SKM-1 (cell line): ENCODE data around the gene CSMD2.

Experiments
- DNase-seq: peaks from one replicate; lab custom pipeline; 2025; ENCODE audit not compliant: unreplicated experiment; lab: John Stamatoyannopoulos, UW

CSMD2 gene

GRCh38 chr1:33697816-33698215 lies 467.2 kb downstream of the CSMD2 start:
- no peak for DNase-seq

DNA sequence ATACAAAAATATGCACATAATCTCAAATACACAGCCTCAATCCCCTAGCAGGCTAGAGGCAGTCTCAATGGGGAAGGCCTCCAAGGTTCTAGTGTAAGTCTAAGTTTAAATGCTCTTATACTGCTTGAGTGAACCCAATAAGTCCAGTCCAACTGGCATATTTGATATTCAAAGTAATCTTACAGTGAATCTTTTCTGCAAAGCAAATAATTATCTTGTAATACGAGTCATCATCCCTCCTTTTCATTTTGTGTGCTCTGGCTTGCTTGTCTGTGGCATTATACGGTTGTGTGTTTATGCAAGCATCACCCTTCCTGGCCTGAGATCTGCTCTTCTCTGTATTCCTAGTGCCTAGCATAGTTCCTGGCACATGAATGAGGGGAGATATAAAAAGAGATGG lies 468.1 kb downstream of the CSMD2 start:
- no peak for DNase-seq

- no peak for DNase-seq
Observed at GRCh38 chr1:33696311-33696710, 468.7 kb downstream of the CSMD2 start.

- no peak for DNase-seq
Observed at GRCh38 chr1:33692206-33693188, 472.5 kb downstream of the CSMD2 start.

- DNase-seq: no peak
Observed at GRCh38 chr1:33687000-33687399, 478.0 kb downstream of the CSMD2 start.

GRCh38 chr1:33686551-33686950 lies 478.5 kb downstream of the CSMD2 start:
- DNase-seq: no peak

GRCh38 chr1:33685256-33685655 lies 479.8 kb downstream of the CSMD2 start:
- DNase-seq: no peak

DNA sequence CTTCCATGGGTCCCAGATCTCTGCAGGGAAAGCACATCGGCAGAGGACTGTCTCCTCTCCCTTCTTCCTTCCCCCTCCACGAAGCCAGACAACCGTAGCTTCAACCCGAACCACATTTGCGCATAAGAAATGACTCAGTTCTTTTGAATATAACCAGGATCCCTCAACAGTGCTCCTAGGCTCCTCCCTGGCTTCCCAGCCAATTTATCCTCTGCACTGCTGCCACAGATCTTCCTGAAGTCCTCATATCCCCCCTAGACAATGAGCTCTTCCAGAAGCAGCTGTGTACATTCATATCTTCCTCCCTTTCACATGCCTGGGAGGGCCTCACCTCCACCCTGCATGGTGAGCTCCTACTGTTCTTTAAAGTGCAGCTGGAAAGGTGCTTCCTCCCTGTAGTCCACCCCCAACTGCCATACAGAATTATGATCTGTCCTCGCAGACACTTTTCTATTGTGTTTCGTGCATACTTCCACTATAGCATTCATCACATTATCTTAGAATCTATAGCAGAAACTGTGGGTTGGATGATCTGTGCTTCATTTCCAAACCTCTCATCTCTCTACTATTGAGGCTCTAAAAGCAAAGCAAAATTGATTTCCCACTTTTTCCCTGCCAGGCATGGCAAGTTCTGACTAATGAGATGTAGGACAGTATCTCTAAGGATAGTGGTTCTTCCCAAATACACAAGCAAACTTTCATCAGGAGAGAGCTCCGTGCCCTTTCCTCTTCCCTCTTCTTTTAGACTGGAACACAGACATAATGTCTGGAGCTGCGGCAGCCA lies 480.4 kb downstream of the CSMD2 start:
- DNase-seq: no peak

- DNase-seq: no peak
Observed at GRCh38 chr1:33683913-33684312, 481.1 kb downstream of the CSMD2 start.

GRCh38 chr1:33682371-33682770 lies 482.7 kb downstream of the CSMD2 start:
- DNase-seq: no peak

DNA sequence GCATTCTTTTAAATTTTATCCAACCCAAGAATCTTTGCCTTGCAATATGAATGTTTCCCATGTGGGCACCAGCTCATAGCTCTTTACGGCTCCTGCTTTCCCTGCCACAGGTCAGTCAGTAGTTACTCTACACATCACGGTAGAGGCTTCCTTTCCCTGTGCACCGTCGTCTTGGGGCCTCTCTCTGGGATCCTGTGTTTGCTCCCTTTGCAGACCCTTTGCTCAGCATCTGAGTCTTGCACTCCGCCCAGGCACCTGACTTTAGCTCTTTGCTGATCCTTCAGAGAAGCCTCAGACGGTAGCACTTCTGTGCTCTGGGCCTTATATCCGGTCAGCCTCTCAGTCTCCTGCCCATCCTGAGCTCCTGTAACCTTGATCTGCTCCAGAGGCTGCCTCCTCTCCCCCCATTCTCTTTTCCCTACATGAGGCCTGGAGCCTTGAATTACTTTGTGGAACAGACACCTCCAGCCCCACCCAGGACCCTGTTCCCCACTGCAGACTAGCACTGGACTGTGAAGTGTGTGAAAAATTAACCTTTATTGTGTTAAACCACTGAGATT lies 484.7 kb downstream of the CSMD2 start:
- DNase-seq: no peak

DNA sequence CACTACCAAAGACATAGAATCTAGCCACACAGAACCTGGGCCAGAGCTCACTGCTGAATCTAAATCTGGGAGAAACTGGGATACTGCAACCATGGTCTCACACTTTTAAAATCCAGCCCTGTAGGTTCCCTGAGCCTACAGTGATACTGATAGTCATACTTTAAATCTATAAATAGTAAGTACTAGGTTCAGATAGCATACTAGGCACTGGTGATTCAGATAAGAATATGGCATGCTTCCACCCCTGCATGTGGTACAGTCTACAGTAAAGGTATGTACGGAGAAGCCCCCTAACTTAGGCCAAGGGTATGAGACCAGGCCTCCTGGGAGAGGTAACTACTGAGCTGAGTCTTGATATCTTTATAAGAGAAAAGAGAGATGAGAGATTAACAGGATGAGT lies 494.5 kb downstream of the CSMD2 start:
- DNase-seq: no peak

GRCh38 chr1:33668695-33669094 lies 496.3 kb downstream of the CSMD2 start:
- no peak for DNase-seq

DNA sequence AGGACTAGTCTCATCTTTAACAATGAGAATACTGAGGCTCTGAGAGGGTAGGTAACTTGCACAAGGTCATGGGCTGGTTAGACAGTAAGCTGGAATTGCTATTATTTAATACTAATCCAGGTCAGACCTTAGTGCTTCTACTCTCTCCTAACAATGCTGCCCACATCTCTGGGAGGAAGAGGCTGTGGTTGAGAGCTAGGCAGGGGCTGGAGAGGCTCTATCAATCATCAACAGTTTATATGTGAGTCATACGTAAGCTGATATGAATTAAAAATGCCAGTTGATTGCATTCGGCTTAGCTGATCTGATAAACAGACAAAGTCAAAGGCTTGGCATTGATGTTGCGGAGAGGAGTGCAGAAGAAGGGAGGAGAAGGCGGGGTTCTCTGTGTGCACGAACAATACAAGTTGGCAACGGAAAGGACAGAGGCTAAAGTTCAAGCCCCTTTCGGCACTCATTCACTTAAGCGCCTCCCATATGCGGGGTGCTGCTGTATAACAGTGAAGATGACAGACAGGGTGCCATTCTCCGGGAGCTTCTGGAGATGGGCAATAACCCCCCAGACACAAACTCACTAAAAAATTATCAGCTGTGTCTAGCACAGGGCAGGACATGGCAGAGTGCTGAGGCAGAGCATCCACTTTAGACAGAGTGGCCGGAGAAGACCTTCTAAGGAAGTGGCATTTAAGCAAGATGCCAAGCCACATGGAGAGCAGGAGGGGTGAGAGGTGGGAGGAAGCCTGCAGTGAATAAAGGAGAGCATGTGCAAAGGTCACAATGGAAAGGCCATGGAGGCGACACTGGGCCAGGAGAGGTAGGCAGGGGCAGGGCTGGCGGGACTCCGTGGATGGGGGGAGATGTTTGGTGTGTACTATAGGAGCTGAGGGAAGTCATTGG lies 497.4 kb downstream of the CSMD2 start:
- no peak for DNase-seq

DNA sequence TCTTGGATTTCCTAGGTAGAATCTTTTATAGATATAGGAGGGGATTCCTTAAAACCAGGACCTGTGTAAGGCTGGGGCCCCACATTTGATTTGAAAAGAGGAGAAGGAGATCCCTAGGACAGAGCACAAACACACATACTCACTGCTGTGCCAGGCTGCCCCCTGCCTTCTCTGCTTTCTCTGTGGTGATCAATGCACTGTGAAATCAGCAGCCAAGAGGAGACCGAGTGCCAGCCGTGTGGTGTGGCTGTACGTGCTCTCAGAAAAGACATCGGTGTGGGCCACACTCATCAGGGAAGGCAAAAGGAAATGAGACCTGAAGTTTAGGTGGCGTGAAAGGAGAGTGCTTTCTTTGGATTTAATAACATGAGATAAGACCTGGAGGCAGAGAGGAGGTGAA lies 498.4 kb downstream of the CSMD2 start:
- no peak for DNase-seq

- DNase-seq: no peak
Observed at GRCh38 chr1:33661811-33662454, 503.1 kb downstream of the CSMD2 start.

DNA sequence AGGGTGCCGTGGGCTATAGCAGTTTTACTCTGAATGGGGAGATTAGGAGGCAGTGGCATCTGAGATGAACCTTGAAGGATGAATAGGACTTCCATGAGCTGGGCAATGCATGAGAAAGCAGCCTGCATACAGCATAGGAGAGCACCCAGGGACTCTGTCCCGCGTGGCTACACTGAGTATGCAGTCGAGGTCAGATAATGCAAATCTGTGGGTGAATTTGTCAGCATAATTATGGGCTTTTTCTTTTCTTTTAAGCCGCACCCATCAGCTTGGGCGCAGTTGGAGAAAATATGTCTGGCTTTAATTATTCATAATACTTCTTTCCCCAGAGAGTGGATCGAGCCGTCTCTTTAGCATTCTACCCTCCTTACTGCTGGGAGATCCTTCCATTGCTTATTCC lies 504.1 kb downstream of the CSMD2 start:
- DNase-seq: no peak

- no peak for DNase-seq
Observed at GRCh38 chr1:33660244-33660643, 504.8 kb downstream of the CSMD2 start.

- DNase-seq: no peak
Observed at GRCh38 chr1:33659641-33660040, 505.4 kb downstream of the CSMD2 start.

DNA sequence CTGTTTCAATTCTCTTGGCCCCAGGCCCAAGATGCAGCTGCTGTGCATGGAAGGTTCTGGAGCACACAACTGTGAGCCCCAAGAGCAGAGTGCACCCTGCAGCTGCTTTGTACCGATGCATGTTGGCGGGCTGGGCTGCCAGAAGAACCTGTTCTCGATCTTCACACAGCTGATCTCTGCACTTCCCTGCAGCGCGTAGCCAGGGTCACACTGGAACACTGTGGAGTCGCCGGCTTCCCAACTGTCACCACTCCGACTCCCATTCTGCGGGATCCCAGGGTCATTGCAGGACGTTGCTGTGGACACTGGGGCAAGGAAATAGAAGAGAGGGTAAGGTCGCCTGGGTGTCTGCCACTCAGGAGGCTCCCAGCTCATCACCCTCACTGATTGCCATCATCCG lies 507.2 kb downstream of the CSMD2 start:
- no peak for DNase-seq
